Measurements from ENCODE around the gene CLCN4.

CLCN4 gene

GRCh38 chrX:10197279-10198210 lies 40.8 kb downstream of the CLCN4 start:
- no peak for DNase-seq (ENCODE audit: low read depth)

GRCh38 chrX:10198254-10198653 lies 41.5 kb downstream of the CLCN4 start:
- DNase-seq (ENCODE audit: low read depth), result no peak

DNA sequence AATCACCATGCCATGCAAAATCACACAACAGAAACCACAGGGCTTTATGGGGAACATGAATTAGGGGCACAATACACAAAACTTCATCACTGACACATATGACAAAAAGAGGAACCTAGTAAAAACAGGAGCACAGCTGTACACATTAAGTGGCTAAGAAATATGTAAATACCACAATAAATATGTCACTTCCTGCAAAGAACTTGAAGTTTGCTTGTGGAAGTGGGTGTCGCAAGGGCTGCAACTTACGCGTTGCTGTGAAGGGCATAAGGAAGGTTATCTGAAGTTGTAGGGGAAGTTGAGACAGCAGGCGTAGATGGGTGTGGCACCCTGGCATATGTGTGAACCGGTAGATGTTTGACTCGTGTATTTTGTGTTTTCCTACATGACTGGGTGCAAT lies 42.4 kb downstream of the CLCN4 start:
- no peak for DNase-seq (ENCODE audit: low read depth)

- DNase-seq (ENCODE audit: low read depth), result no peak
These were observed 46.8 kb downstream of the CLCN4 start for GRCh38 chrX:10203617-10204016.

GRCh38 chrX:10206317-10206716 lies 49.5 kb downstream of the CLCN4 start:
- DNase-seq (ENCODE audit: low read depth), result no peak

DNA sequence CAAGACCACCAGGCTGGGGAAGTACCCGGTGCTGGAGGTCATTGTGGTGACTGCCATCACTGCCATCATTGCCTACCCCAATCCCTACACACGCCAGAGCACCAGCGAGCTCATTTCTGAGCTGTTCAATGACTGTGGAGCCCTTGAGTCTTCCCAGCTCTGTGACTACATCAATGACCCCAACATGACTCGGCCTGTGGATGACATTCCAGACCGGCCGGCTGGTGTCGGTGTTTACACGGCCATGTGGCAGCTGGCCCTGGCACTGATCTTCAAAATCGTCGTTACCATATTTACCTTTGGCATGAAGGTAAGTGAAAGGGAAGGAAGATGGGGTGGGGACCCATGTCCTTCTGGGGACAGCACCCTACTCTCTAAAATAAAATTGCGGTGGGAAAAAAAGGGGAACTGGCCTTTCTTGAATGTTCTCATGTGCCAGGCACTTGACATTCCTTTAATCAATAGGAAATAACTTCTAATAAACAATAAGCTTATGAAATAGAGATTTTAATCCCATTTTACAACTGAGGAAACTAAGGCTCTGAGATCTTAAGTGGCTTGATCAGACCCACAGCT lies 51.6 kb downstream of the CLCN4 start:
- no peak for DNase-seq (ENCODE audit: low read depth)

DNA sequence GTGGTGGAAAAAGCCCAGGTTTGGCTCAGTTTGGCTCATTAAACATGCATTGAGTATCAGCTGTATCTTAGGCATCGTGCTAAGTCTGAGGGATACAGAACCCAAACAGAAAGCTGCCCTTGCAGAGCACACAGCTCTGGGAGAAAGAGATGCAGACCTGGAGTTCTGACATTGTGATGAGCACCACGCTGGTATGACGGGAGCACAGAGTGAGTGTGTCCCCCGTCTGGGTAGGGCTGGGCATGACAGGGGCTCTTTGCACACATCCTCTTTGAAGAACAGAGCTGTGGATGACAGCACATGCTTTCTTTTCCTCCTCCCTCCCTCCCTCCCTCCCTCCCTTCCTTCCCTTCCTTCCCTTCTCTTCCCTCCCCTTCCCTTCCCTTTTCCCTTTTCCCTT lies 52.2 kb downstream of the CLCN4 start:
- no peak for DNase-seq (ENCODE audit: low read depth)

DNA sequence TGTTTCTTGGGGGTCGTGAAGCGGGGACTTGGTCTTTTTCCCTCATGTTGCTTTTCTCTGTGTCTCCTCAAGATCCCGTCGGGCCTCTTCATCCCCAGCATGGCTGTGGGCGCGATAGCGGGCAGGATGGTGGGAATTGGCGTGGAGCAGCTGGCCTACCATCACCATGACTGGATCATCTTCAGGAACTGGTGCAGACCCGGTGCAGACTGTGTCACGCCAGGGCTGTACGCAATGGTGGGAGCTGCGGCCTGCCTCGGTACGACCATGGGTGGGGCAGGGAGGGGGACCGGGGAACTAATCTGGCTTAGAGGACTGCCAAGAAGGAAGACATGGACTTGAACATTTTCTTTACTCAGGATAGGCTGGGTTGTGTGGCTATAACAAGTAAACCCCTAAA lies 55.6 kb downstream of the CLCN4 start:
- no peak for DNase-seq (ENCODE audit: low read depth)

- DNase-seq (ENCODE audit: low read depth), result no peak
These were observed 56.9 kb downstream of the CLCN4 start for GRCh38 chrX:10213716-10214115.

GRCh38 chrX:10216208-10216607 lies 59.4 kb downstream of the CLCN4 start:
- DNase-seq (ENCODE audit: low read depth), result no peak

GRCh38 chrX:10217198-10217597 lies 60.4 kb downstream of the CLCN4 start:
- DNase-seq (ENCODE audit: low read depth), result no peak

DNA sequence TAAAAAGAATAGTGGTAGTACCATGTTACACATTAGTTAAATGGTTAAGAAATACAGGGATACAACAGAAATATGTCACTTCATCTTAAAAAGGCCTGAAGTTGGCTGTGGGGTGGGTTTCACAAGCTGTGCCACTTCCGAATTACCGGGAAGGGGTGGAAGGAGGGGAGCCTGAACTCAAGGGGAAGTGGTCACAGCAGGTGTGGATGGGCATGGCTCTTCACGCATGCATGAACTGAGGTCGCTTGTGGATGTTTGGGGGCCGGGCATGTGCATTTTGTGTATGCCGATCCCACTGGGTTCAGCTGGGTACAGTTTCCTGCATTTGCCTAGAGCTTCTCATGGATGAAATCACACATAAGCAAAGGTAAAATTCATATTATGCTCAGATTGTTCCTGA lies 64.9 kb downstream of the CLCN4 start:
- DNase-seq (ENCODE audit: low read depth), result no peak

DNA sequence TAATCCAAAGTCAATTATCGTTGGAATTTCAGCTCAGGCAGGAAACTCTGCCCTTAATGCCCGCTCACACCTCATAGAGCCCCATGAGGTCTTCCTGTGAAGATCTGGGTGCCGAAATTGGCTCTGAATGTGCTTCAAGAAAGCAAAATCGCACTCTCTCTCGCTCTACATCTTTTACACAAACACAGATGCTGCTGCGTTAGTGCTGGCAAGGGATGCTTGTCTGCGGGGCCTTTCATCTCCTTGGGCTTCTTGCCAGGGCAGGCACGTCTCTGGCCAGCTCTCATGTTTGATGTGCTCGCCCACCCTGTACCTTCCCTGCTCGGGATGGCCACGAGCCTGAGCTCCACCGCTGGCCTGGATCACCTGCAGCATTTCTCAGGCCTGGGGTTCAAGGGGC lies 66.5 kb downstream of the CLCN4 start:
- no peak for DNase-seq (ENCODE audit: low read depth)

DNA sequence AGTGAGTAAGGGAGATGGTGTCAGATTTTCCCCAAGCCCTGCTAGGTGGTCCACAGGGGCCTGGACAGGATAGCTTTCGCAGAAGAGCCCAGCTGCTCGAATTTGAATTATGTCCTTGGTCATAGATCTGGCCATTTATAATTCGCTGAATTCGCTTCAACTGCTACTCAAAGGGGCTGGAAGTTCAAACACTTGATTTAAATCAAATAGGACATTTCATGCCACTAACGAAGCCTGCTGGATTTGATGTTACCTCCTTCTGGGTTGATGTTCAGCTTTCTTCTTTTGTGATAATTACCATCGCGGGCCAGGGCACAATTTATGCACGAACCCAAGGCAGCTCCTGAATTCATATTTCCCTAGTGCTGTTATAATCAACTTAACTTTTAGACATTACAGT lies 67.0 kb downstream of the CLCN4 start:
- DNase-seq (ENCODE audit: low read depth), result no peak

GRCh38 chrX:10230222-10230621 lies 73.4 kb downstream of the CLCN4 start:
- DNase-seq (ENCODE audit: low read depth), result no peak

DNA sequence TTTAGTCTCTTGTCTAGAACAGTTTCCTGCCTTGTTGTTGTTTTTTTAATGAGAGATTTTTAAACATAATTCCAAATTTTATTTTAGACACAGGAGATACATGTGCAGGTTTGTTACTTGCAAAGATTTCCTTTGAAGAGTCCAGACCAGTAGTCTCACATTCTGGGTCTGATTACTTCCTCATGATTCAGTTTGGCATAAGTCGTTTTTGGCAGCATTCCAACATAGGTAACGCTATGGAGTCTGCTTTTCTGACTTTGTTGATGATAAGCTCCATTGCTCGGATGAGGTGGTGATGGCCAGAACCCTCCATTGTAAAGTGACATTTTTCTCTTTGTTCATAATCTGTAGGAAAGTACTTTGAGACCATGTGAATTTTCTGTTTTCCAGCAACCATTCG lies 74.7 kb downstream of the CLCN4 start:
- DNase-seq (ENCODE audit: low read depth), result no peak

DNA sequence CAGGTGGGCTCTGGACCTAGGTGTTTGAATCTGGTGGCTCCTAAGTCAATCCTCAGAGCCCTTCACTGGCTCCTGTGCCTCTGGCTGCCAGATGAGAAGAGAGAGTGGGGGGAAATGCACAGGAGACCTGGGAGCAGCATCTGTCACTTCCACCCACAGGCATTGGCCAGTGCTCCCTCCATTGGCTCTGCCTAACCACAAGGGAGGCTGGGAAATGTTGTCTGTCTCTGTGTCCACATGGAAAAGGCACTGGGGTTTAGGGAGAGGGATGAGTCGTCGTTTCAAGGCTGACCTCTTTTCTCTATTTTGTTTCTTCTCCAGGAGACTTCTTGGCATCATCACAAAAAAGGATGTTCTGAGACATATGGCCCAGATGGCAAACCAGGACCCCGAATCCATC lies 76.4 kb downstream of the CLCN4 start:
- DNase-seq (ENCODE audit: low read depth), result no peak

DNA sequence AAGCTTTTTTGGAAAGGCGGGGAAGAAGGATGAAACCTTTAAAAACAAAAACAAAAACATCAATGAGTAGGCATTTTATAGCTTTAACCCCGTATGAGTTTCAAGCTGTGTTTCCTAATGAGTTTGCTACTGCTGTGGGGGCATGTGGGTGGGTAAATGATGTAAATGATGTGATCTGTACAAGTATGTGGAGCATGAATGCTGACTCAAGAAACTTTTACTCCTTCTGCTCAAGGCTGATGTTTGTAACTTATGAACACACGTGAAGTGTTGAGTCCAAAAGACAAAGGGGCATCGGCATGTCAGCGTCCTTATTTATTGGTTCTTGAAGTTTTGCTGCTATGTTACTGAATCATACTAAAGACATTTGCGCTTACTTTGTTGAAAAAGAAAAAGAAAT lies 76.9 kb downstream of the CLCN4 start:
- DNase-seq (ENCODE audit: low read depth), result no peak

- DNase-seq (ENCODE audit: low read depth), result no peak
These were observed 79.1 kb downstream of the CLCN4 start for GRCh38 chrX:10235851-10236250.

- DNase-seq (ENCODE audit: low read depth), result no peak
These were observed 80.5 kb downstream of the CLCN4 start for GRCh38 chrX:10237241-10237640.

DNA sequence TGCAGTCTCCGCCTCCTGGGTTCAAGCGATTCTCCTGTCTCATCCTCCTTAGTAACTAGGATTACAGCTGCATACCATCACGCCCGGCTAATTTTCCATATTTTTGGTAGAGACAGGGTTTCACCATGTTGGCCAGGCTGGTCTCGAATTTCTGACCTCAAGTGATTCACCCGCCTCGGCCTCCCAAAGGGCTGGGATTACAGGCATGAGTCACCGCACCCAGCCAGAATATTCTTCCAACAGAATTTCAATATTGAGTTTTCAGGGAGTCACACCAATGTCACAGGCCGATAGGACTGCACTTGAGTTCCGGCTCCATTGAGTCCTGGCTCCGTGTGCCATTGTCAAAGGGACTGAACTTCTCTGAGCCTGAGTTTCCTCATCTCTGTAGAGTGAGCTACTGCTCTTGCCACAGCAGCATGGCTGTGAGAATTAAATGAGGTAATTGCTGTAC lies 82.9 kb downstream of the CLCN4 start:
- no peak for DNase-seq (ENCODE audit: low read depth)

DNA sequence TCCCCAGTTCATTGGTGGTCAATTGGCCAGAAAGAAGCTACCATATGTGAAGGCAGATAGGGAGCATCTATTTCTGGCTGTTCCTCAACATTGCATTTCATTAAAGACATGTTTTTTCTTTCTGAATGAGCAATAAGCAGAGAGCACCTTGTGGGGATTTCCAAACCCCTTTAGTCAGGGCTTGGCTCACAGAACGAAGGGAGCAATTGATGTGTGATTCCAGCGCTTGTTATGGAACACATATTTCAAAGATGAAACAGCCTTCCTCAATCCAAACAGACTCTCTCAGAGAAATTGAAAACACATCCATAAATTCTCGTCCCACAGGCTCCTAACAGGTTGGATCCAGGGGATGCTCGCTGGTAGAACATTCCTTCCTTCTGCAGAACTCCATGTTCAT lies 84.1 kb downstream of the CLCN4 start:
- DNase-seq (ENCODE audit: low read depth), result no peak

- no peak for DNase-seq (ENCODE audit: low read depth)
These were observed 85.3 kb downstream of the CLCN4 start for GRCh38 chrX:10242026-10242425.

DNA sequence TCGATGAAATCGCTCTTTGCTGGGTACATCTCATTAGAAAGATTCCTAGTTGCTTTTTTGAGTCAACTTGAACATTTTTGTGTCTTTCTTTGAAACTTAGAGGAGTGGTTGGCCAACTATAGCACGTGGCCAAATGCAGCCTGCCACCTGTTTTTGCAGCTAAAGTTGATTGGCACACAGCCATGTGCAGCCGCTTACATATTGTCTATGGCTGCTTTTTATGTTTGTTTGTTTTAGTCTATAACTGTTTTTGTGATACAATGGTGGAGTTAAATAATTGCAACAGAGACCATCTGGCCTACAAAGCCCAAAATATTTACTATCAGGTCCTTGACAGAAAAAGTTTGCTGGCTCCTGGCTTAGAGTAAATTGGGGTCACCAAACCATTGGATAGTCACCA lies 86.3 kb downstream of the CLCN4 start:
- DNase-seq (ENCODE audit: low read depth), result no peak

Data from stimulated activated CD8-positive, alpha-beta memory T cell treated with anti-CD3 and anti-CD28 coated beads, Interleukin-15, amount 100 ng/mL, for 24 hours (primary cell).